B cell (primary cell): Measurements from ENCODE around the gene AKR1B1. TPM values are rescaled to one million over a fixed set of nuclear protein-coding genes. Genes with fewer than 3 reads are reported as not detected.

ENCODE experiments used
- ATAC-seq: fragments of 200-7000 bp; cut with Tn5 transposase; one replicate; pipeline ENCODE4 v1.10.0; 2021; ENCODE audit warnings: low read depth, mild to moderate bottlenecking, moderate number of reproducible peaks, moderate library complexity
- CTCF ChIA-PET: fragments of 350-600 bp; sonication (Branson Sonifier 250); formaldehyde crosslinking; loops from one replicate; lab custom pipeline; 2021; ENCODE audit warnings: antibody characterized with exemption, inconsistent platforms; lab: Charles Lee
- POLR2A ChIA-PET: fragments of 350-600 bp; sonication (Branson Sonifier 250); formaldehyde crosslinking; loops from one replicate; lab custom pipeline; 2021; ENCODE audit warnings: antibody characterized with exemption; lab: Charles Lee
- DNase-seq: peaks from one replicate; pipeline ENCODE4 v3.0.0; 2013
- H2AFZ ChIP-seq: 2 replicates; pipeline ENCODE4 v1.6.1; 2012; ENCODE audit warnings: mild to moderate bottlenecking, low read depth, low read length; ENCODE audit not compliant: insufficient read depth, poor library complexity, severe bottlenecking
- H3K27ac ChIP-seq, 2 donors: 1 replicate in 1 of 2; 2 replicates in 1 of 2; pipeline ENCODE4 v1.5.1; 2012 to 2013; ENCODE audit warnings: low read length in 2 of 2, mild to moderate bottlenecking in 2 of 2, moderate library complexity in 1 of 2
- H3K27me3 ChIP-seq, 4 experiments: fragments of 200-600 bp in 1 of 4; sonication (generic) in 1 of 4; replicated peaks in 1 of 4; 1 replicate in 2 of 4; 2 replicates in 2 of 4; pipeline versions ENCODE4 v1.6.1 to v1.7.0; 2013 to 2016; ENCODE audit warnings: low read length in 3 of 4, mild to moderate bottlenecking in 2 of 4, mixed read lengths in 1 of 4, moderate library complexity in 1 of 4; ENCODE audit not compliant: insufficient read depth in 4 of 4, control insufficient read depth in 3 of 4; ENCODE audit errors: control extremely low read depth in 1 of 4
- H3K36me3 ChIP-seq, 2 experiments: replicated peaks in 1 of 2; 1 replicate in 1 of 2; 2 replicates in 1 of 2; pipeline versions ENCODE4 v1.6.1 to v1.7.1; 2013; ENCODE audit warnings: low read length in 1 of 2; ENCODE audit not compliant: insufficient read depth in 2 of 2, control insufficient read depth in 1 of 2; ENCODE audit errors: control extremely low read depth in 1 of 2, extremely low read depth in 1 of 2
- H3K4me1 ChIP-seq, 2 donors: fragments of 200-600 bp in 1 of 2; sonication (generic) in 1 of 2; 1 replicate in 1 of 2; 2 replicates in 1 of 2; pipeline versions ENCODE4 v1.5.1 to v1.6.1; 2013 to 2017; ENCODE audit warnings: low read length in 2 of 2; ENCODE audit not compliant: control insufficient read depth in 2 of 2, insufficient read depth in 2 of 2
- H3K4me2 ChIP-seq: replicated peaks from 2 replicates; pipeline ENCODE3; 2012; ENCODE audit warnings: mild to moderate bottlenecking, low read depth, low read length; ENCODE audit not compliant: poor library complexity, severe bottlenecking
- H3K4me3 ChIP-seq, 5 experiments: fragments of 200-600 bp in 1 of 5; sonication (generic) in 1 of 5; 1 replicate in 3 of 5; 2 replicates in 2 of 5; pipeline versions ENCODE4 v1.5.1 to v1.7.0; 2011 to 2016; ENCODE audit warnings: low read length in 4 of 5, mild to moderate bottlenecking in 4 of 5, low read depth in 2 of 5, control low read depth in 1 of 5, moderate library complexity in 1 of 5; ENCODE audit not compliant: insufficient read depth in 1 of 5; ENCODE audit errors: control extremely low read depth in 1 of 5, extremely low read depth in 1 of 5
- H3K79me2 ChIP-seq: fragments of 200-600 bp; sonication (generic); one replicate; pipeline ENCODE4 v1.6.0; 2016; ENCODE audit warnings: low read length; ENCODE audit not compliant: control insufficient read depth, insufficient read depth
- H3K9ac ChIP-seq: fragments of 200-600 bp; sonication (generic); 2 replicates; pipeline ENCODE4 v1.6.1; 2017; ENCODE audit warnings: mild to moderate bottlenecking, low read length, moderate library complexity
- H3K9me3 ChIP-seq, 3 donors: one replicate each; pipeline versions ENCODE4 v1.6.1 to v1.7.1; 2013; ENCODE audit warnings: low read length in 2 of 3; ENCODE audit not compliant: control insufficient read depth in 2 of 3, insufficient read depth in 1 of 3; ENCODE audit errors: control extremely low read depth in 1 of 3
- H4K20me1 ChIP-seq: 2 replicates; pipeline ENCODE4 v1.6.0; 2012; ENCODE audit warnings: mild to moderate bottlenecking, low read length; ENCODE audit not compliant: insufficient read depth, control insufficient read depth, poor library complexity, severe bottlenecking
- H3K27ac Mint-ChIP-seq: one replicate; pipeline ENCODE4 v1.8.0; 2021; ENCODE audit warnings: mixed read lengths
- H3K27me3 Mint-ChIP-seq: one replicate; pipeline ENCODE4 v1.8.0; 2021; ENCODE audit warnings: mixed read lengths
- H3K4me1 Mint-ChIP-seq: one replicate; pipeline ENCODE4 v1.8.0; 2021; ENCODE audit warnings: mixed read lengths
- H3K4me3 Mint-ChIP-seq: one replicate; pipeline ENCODE4 v1.8.0; 2021; ENCODE audit warnings: mixed read lengths
- H3K9me3 Mint-ChIP-seq: one replicate; pipeline ENCODE4 v1.8.0; 2022; ENCODE audit warnings: mixed read lengths; ENCODE audit not compliant: insufficient read depth
- EZH2 ChIP-seq: IDR thresholded peaks from 2 replicates; pipeline ENCODE4 v1.6.1; 2012; ENCODE audit warnings: borderline replicate concordance, low read depth, mild to moderate bottlenecking, moderate library complexity, low read length; ENCODE audit not compliant: insufficient read depth, poor library complexity, severe bottlenecking
- whole genome bisulfite sequencing: methylation state at CpG from one replicate; pipeline ENCODE4 v1.1.5; 2013; ENCODE audit warnings: missing lambda C conversion rate; ENCODE audit not compliant: insufficient coverage; 5-methylcytosine and 5-hydroxymethylcytosine counted together
- intact Hi-C: fragments of 100-400 bp; cut with micrococcal nuclease; formaldehyde crosslinking; loops from one replicate; pipeline ENCODE4 v1.10.0; 2022
- polyA plus RNA-seq: library from polyadenylated mRNA; depleted of rRNA; stranded (reverse); fragments of >200 nt; gene quantifications from 2 replicates; pipeline ENCODE4 v1.2.3, GENCODE V29; 2012
- total RNA-seq, 2 donors: library from RNA; stranded (reverse); fragments of 120-200 nt in 1 of 2; gene quantifications; 1 replicate in 1 of 2; 2 replicates in 1 of 2; pipeline versions ENCODE4 v1.2.3 to v1.2.4, GENCODE V29; 2013 to 2022
- TF ChIP-seq, protein P1 (sequence below): fragments of 200-600 bp; IDR thresholded peaks from one replicate; pipeline ENCODE4 v1.8.0; 2022; ENCODE audit warnings: antibody characterized with exemption, mild to moderate bottlenecking

Gene AKR1B1
- total and polyA plus RNA-seq, 2 donors (not counting 1 experiment from before 2014, with no cell fraction given), result 82.9 to 89.6 TPM

DNA sequence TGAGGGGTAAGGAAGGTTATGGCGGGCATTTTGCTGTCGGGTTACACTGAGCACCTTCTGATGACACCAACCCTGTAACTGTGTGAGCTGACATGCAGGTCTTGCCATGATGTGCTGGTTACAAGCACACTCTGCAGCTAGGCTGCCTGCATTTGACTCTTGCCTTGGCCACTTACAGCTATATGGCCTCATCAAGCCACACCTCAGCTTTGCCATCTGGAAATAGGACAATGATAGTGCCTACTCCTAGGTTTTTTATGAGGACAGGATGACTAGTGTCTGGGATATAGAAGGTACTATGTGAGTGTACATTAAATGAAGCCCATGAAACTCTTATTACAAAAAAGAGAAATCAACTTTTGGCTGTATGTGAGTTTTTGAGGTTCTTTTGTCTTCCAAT is 58.0 kb downstream of the AKR1B1 start:
- intact Hi-C loops, result no loop called here
- H3K4me3 ChIP-seq, result no peak overlapping the region
- DNase-seq (no peak), ATAC-seq (no peak)
- TF ChIP-seq EZH2, result no peak
- TF ChIP-seq, protein P1, sequence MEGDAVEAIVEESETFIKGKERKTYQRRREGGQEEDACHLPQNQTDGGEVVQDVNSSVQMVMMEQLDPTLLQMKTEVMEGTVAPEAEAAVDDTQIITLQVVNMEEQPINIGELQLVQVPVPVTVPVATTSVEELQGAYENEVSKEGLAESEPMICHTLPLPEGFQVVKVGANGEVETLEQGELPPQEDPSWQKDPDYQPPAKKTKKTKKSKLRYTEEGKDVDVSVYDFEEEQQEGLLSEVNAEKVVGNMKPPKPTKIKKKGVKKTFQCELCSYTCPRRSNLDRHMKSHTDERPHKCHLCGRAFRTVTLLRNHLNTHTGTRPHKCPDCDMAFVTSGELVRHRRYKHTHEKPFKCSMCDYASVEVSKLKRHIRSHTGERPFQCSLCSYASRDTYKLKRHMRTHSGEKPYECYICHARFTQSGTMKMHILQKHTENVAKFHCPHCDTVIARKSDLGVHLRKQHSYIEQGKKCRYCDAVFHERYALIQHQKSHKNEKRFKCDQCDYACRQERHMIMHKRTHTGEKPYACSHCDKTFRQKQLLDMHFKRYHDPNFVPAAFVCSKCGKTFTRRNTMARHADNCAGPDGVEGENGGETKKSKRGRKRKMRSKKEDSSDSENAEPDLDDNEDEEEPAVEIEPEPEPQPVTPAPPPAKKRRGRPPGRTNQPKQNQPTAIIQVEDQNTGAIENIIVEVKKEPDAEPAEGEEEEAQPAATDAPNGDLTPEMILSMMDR, result no peak
- no peak overlapping the region for H3K4me2 ChIP-seq
- H2AFZ ChIP-seq, result no peak overlapping the region
- peaks cover 11% of the 10 kb centered on the region for H3K27me3 Mint-ChIP-seq
- ChIA-PET CTCF (no interaction called here), POLR2A (no interaction called here)
- peaks cover 0 to 3% (median 0%) of the 10 kb centered on the region in 4 experiments for H3K27me3 ChIP-seq
- H3K36me3 ChIP-seq, result no peaks in the 10 kb centered on the region
- no peaks in the 10 kb centered on the region for H3K79me2 ChIP-seq
- H3K9me3 Mint-ChIP-seq, result no peaks in the 10 kb centered on the region
- H3K4me1 ChIP-seq, result no peaks in the 10 kb centered on the region
- no peak overlapping the region for H3K27ac Mint-ChIP-seq
- peaks cover 0 to 7% (median 0%) of the 10 kb centered on the region in 3 donors for H3K9me3 ChIP-seq
- WGBS, result 88% methylated on average over 1 of the region's 2 CpGs
- H3K27ac ChIP-seq, result no peak overlapping the region
- no peak overlapping the region for H3K9ac ChIP-seq
- no peak overlapping the region for H3K4me3 Mint-ChIP-seq
- H4K20me1 ChIP-seq, result no peaks in the 10 kb centered on the region
- no peaks in the 10 kb centered on the region for H3K4me1 Mint-ChIP-seq

DNA sequence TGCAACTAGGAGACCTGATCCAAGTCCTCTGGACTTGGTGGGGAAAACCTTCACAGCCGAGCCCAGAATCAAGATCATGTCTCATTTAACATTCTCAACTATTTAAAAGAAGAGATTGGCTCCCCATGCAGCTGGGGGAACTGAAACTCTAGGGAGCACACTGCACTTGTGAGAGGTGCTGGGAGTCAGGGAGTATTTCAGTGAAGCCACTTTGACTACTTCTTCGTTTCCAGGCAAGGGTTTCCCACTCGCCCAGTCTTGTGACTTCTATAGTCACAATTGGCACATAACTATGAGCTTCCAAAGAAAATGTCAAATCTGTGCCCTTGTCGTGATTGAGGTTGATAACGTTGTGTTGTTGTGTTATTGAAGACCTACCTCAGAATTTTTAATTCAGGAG is 62.9 kb downstream of the AKR1B1 start:
- H3K27ac Mint-ChIP-seq, result no peak overlapping the region
- no peak for DNase-seq
- Histone ChIP-seq H3K27ac (no peak overlapping the region), H3K4me1 (no peaks in the 10 kb centered on the region), H3K36me3 (no peaks in the 10 kb centered on the region), H3K9me3 (no peaks in the 10 kb centered on the region), H3K9ac (no peak overlapping the region), H4K20me1 (no peaks in the 10 kb centered on the region), H2AFZ (no peak overlapping the region), H3K79me2 (no peaks in the 10 kb centered on the region), H3K4me2 (no peak overlapping the region), H3K27me3 (peaks cover 0 to 3% (median 0%) of the 10 kb centered on the region in 4 experiments), H3K4me3 (no peak overlapping the region)
- H3K27me3 Mint-ChIP-seq, result peaks cover 6% of the 10 kb centered on the region
- ATAC-seq, result no peak
- H3K9me3 Mint-ChIP-seq, result no peaks in the 10 kb centered on the region
- ChIA-PET CTCF (no interaction called here), POLR2A (no interaction called here)
- intact Hi-C loops, result no loop called here
- H3K4me1 Mint-ChIP-seq, result no peaks in the 10 kb centered on the region
- TF ChIP-seq EZH2, result no peak
- TF ChIP-seq, protein P1, result no peak
- H3K4me3 Mint-ChIP-seq, result no peak overlapping the region
- 60% methylated on average over 1 of the region's 5 CpGs for WGBS
